ENCODE measurements around the gene OPA3.

Gene OPA3

DNA sequence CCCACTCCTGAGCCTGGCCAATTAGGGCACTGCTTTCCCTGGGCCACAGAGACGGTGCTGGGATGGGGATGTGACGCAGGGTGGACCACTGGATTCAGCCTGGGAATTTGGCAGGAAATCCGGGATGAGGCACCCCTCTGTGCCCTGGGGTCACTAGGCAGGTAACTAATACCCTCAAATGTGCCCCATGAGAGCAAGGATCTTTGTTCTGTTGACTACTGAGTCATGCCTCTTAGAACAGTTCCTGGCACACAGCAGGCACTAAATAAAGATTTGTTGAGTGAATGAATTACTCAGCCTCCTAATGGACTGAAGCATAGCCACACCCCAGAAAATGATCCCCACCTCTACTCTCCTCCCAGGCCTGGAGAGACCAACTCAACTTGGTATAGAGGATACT, 15.9 kb downstream of the OPA3 start:
- no peak for DNase-seq
- H3K79me2 ChIP-seq (ENCODE audit: control insufficient read depth, insufficient read depth, low read length): no peaks in the 10 kb centered on the region
- no peak overlapping the region for H2BK120ac ChIP-seq (ENCODE audit: low read depth, low read length)

GRCh38 chr19:45567609-45568008, 17.0 kb downstream of the OPA3 start:
- Histone ChIP-seq H2AK5ac (ENCODE audit: low read length) (no peak overlapping the region), H3K9ac (ENCODE audit: low read length) (no peak overlapping the region), H3K4me3 (ENCODE audit: low read length) (no peak overlapping the region), H3K4me1 (ENCODE audit: control insufficient read depth, low read depth, low read length) (no peaks in the 10 kb centered on the region), H3K27me3 (ENCODE audit: insufficient read depth, low read length, poor library complexity) (no peaks in the 10 kb centered on the region), H3K79me2 (ENCODE audit: control insufficient read depth, insufficient read depth, low read length) (no peaks in the 10 kb centered on the region), H3K4me2 (ENCODE audit: low read length) (no peak overlapping the region), H2BK120ac (ENCODE audit: low read depth, low read length) (no peak overlapping the region), H2BK5ac (ENCODE audit: low read length) (no peak overlapping the region), H3K56ac (ENCODE audit: low read length) (no peak overlapping the region), H2BK15ac (replicated peaks; ENCODE audit: low read depth) (no peak overlapping the region), H4K8ac (ENCODE audit: low read depth, low read length) (no peak overlapping the region), H3K79me1 (ENCODE audit: low read length) (peaks cover 1% of the 10 kb centered on the region), H3K4ac (ENCODE audit: low read depth, low read length) (no peak overlapping the region), H4K5ac (ENCODE audit: low read length) (no peak overlapping the region), H3K27ac (ENCODE audit: low read depth, low read length) (no peak overlapping the region), H3K23ac (ENCODE audit: low read length) (no peak overlapping the region), H3K18ac (ENCODE audit: low read length) (no peak overlapping the region), H3K36me3 (ENCODE audit: control insufficient read depth, insufficient read depth, low read length) (no peaks in the 10 kb centered on the region)
- no CpG with 5 or more reads among the region's 2 CpGs for WGBS (ENCODE audit: extremely low coverage, insufficient coverage, low lambda C conversion rate)
- DNase-seq: no peak

More for the DNA sequence above, 15.9 kb downstream of the OPA3 start:
- Histone ChIP-seq H2BK5ac (ENCODE audit: low read length) (no peak overlapping the region), H3K27ac (ENCODE audit: low read depth, low read length) (no peak overlapping the region), H3K23ac (ENCODE audit: low read length) (no peak overlapping the region), H3K56ac (ENCODE audit: low read length) (no peak overlapping the region), H2BK15ac (replicated peaks; ENCODE audit: low read depth) (no peak overlapping the region), H3K27me3 (ENCODE audit: insufficient read depth, low read length, poor library complexity) (no peaks in the 10 kb centered on the region), H3K4me2 (ENCODE audit: low read length) (no peak overlapping the region), H4K5ac (ENCODE audit: low read length) (no peak overlapping the region), H2AK5ac (ENCODE audit: low read length) (no peak overlapping the region), H3K4ac (ENCODE audit: low read depth, low read length) (no peak overlapping the region), H3K79me1 (ENCODE audit: low read length) (peaks cover 1% of the 10 kb centered on the region), H3K9ac (ENCODE audit: low read length) (no peak overlapping the region), H3K36me3 (ENCODE audit: control insufficient read depth, insufficient read depth, low read length) (no peaks in the 10 kb centered on the region), H3K18ac (ENCODE audit: low read length) (no peak overlapping the region), H4K8ac (ENCODE audit: low read depth, low read length) (no peak overlapping the region), H3K4me1 (ENCODE audit: control insufficient read depth, low read depth, low read length) (no peaks in the 10 kb centered on the region), H3K4me3 (ENCODE audit: low read length) (no peak overlapping the region)
- WGBS (ENCODE audit: extremely low coverage, insufficient coverage, low lambda C conversion rate): no CpG with 5 or more reads among the region's 3 CpGs

- H3K27me3 ChIP-seq (ENCODE audit: insufficient read depth, low read length, poor library complexity): no peaks in the 10 kb centered on the region
- no CpG with 5 or more reads among the region's 5 CpGs for WGBS (ENCODE audit: extremely low coverage, insufficient coverage, low lambda C conversion rate)
- H3K4me3 ChIP-seq (ENCODE audit: low read length): no peak overlapping the region
- peak overlapping the region; percentile 29 for H3K9ac ChIP-seq (ENCODE audit: low read length)
- no peak overlapping the region for H4K8ac ChIP-seq (ENCODE audit: low read depth, low read length)
- no peak overlapping the region for H2AK5ac ChIP-seq (ENCODE audit: low read length)
- H3K79me1 ChIP-seq (ENCODE audit: low read length): peaks cover 1% of the 10 kb centered on the region
- H3K4me1 ChIP-seq (ENCODE audit: control insufficient read depth, low read depth, low read length): no peaks in the 10 kb centered on the region
- H3K36me3 ChIP-seq (ENCODE audit: control insufficient read depth, insufficient read depth, low read length): no peaks in the 10 kb centered on the region
- DNase-seq: peak; percentile 60
- no peak overlapping the region for H3K23ac ChIP-seq (ENCODE audit: low read length)
- H2BK120ac ChIP-seq (ENCODE audit: low read depth, low read length): no peak overlapping the region
- H3K56ac ChIP-seq (ENCODE audit: low read length): peak overlapping the region; percentile 75
- no peak overlapping the region for H3K18ac ChIP-seq (ENCODE audit: low read length)
- peak overlapping the region; percentile 81 for H3K27ac ChIP-seq (ENCODE audit: low read depth, low read length)
- no peak overlapping the region for H2BK5ac ChIP-seq (ENCODE audit: low read length)
- H3K4ac ChIP-seq (ENCODE audit: low read depth, low read length): no peak overlapping the region
- no peak overlapping the region for H3K4me2 ChIP-seq (ENCODE audit: low read length)
- no peak overlapping the region for H2BK15ac ChIP-seq (replicated peaks; ENCODE audit: low read depth)
- H4K5ac ChIP-seq (ENCODE audit: low read length): no peak overlapping the region
- H3K79me2 ChIP-seq (ENCODE audit: control insufficient read depth, insufficient read depth, low read length): no peaks in the 10 kb centered on the region
Observed at GRCh38 chr19:45564131-45564780, 20.3 kb downstream of the OPA3 start.

DNA sequence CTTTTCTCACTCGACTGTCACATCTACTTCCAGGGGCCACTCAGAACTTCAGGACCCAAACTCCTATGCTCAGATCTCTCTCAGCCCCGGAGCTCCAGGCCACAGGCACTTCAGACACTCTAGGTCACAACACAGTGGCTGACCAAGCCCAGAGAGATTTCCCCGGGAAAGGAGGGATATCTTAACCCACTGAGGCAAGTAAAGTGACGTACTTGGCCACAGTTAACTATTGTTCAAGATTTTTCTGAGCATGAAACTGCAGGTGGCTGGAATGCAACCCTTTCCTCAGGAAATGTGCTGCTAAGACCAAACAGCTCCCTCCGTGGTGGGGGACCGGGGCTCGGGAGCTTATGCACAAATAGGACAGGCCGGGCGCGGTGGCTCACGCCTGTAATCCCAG, 23.9 kb downstream of the OPA3 start:
- Histone ChIP-seq H2BK5ac (ENCODE audit: low read length) (no peak overlapping the region), H3K36me3 (ENCODE audit: control insufficient read depth, insufficient read depth, low read length) (no peaks in the 10 kb centered on the region), H2BK15ac (replicated peaks; ENCODE audit: low read depth) (no peak overlapping the region), H4K5ac (ENCODE audit: low read length) (no peak overlapping the region), H3K4ac (ENCODE audit: low read depth, low read length) (no peak overlapping the region), H3K18ac (ENCODE audit: low read length) (no peak overlapping the region), H3K9ac (ENCODE audit: low read length) (no peak overlapping the region), H3K4me2 (ENCODE audit: low read length) (no peak overlapping the region), H2BK120ac (ENCODE audit: low read depth, low read length) (no peak overlapping the region), H3K23ac (ENCODE audit: low read length) (no peak overlapping the region), H3K79me1 (ENCODE audit: low read length) (no peaks in the 10 kb centered on the region), H4K8ac (ENCODE audit: low read depth, low read length) (no peak overlapping the region), H2AK5ac (ENCODE audit: low read length) (no peak overlapping the region), H3K27me3 (ENCODE audit: insufficient read depth, low read length, poor library complexity) (no peaks in the 10 kb centered on the region), H3K4me3 (ENCODE audit: low read length) (no peak overlapping the region), H3K4me1 (ENCODE audit: control insufficient read depth, low read depth, low read length) (no peaks in the 10 kb centered on the region), H3K79me2 (ENCODE audit: control insufficient read depth, insufficient read depth, low read length) (no peaks in the 10 kb centered on the region), H3K56ac (ENCODE audit: low read length) (no peak overlapping the region), H3K27ac (ENCODE audit: low read depth, low read length) (no peak overlapping the region)
- WGBS (ENCODE audit: extremely low coverage, insufficient coverage, low lambda C conversion rate): no CpG with 5 or more reads among the region's 11 CpGs
- no peak for DNase-seq

- Histone ChIP-seq H3K4me3 (ENCODE audit: low read length) (no peak overlapping the region), H3K79me1 (ENCODE audit: low read length) (no peaks in the 10 kb centered on the region), H3K9ac (ENCODE audit: low read length) (no peak overlapping the region), H2AK5ac (ENCODE audit: low read length) (no peak overlapping the region), H3K4me1 (ENCODE audit: control insufficient read depth, low read depth, low read length) (no peaks in the 10 kb centered on the region), H4K8ac (ENCODE audit: low read depth, low read length) (no peak overlapping the region), H2BK120ac (ENCODE audit: low read depth, low read length) (no peak overlapping the region), H3K27ac (ENCODE audit: low read depth, low read length) (no peak overlapping the region), H3K36me3 (ENCODE audit: control insufficient read depth, insufficient read depth, low read length) (no peaks in the 10 kb centered on the region), H3K79me2 (ENCODE audit: control insufficient read depth, insufficient read depth, low read length) (no peaks in the 10 kb centered on the region), H4K5ac (ENCODE audit: low read length) (no peak overlapping the region), H3K27me3 (ENCODE audit: insufficient read depth, low read length, poor library complexity) (no peaks in the 10 kb centered on the region), H2BK5ac (ENCODE audit: low read length) (no peak overlapping the region), H3K4ac (ENCODE audit: low read depth, low read length) (no peak overlapping the region), H3K18ac (ENCODE audit: low read length) (no peak overlapping the region), H3K23ac (ENCODE audit: low read length) (no peak overlapping the region), H3K4me2 (ENCODE audit: low read length) (no peak overlapping the region), H2BK15ac (replicated peaks; ENCODE audit: low read depth) (no peak overlapping the region), H3K56ac (ENCODE audit: low read length) (no peak overlapping the region)
- no peak for DNase-seq
- WGBS (ENCODE audit: extremely low coverage, insufficient coverage, low lambda C conversion rate): no CpG with 5 or more reads among the region's 5 CpGs
Observed at GRCh38 chr19:45560038-45560437, 24.6 kb downstream of the OPA3 start.

DNA sequence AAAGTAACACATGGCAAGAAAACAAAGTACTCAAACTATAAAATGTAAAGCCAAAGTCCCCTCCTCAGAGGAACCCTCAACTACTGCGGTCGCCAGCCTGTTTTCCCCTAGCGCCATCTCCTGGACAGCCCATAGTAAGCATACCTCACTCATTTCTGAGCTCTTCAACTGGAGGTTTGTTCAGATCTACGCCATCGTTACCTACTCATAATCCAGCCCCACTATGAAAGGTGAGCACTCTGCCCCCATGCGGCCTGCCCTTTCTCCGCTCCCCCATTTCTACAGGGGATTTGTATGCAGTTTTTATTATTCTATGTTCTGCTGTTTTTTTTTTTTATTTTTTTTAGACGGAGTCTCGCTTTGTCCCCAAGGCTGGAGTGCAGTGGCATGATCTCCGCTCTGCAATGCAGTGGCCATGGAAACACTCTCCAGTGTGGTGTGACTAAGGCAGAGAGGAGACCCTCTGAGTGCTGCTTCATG, 26.2 kb downstream of the OPA3 start:
- Histone ChIP-seq H3K27ac (ENCODE audit: low read depth, low read length) (no peak overlapping the region), H3K4me1 (ENCODE audit: control insufficient read depth, low read depth, low read length) (no peaks in the 10 kb centered on the region), H3K18ac (ENCODE audit: low read length) (no peak overlapping the region), H2AK5ac (ENCODE audit: low read length) (no peak overlapping the region), H3K56ac (ENCODE audit: low read length) (no peak overlapping the region), H3K36me3 (ENCODE audit: control insufficient read depth, insufficient read depth, low read length) (no peaks in the 10 kb centered on the region), H2BK120ac (ENCODE audit: low read depth, low read length) (no peak overlapping the region), H3K23ac (ENCODE audit: low read length) (no peak overlapping the region), H2BK5ac (ENCODE audit: low read length) (no peak overlapping the region), H3K9ac (ENCODE audit: low read length) (no peak overlapping the region), H2BK15ac (replicated peaks; ENCODE audit: low read depth) (no peak overlapping the region), H3K27me3 (ENCODE audit: insufficient read depth, low read length, poor library complexity) (no peaks in the 10 kb centered on the region), H3K79me1 (ENCODE audit: low read length) (no peaks in the 10 kb centered on the region), H3K4me3 (ENCODE audit: low read length) (no peak overlapping the region), H3K79me2 (ENCODE audit: control insufficient read depth, insufficient read depth, low read length) (no peaks in the 10 kb centered on the region), H4K8ac (ENCODE audit: low read depth, low read length) (no peak overlapping the region), H3K4me2 (ENCODE audit: low read length) (no peak overlapping the region), H4K5ac (ENCODE audit: low read length) (no peak overlapping the region), H3K4ac (ENCODE audit: low read depth, low read length) (no peak overlapping the region)
- WGBS (ENCODE audit: extremely low coverage, insufficient coverage, low lambda C conversion rate): no CpG with 5 or more reads among the region's 10 CpGs
- DNase-seq: peak; percentile 83
